GM18870 (cell line): ENCODE data around the gene TBCD.

Experiments
- ATAC-seq: cut with Tn5 transposase; IDR thresholded peaks from one replicate; pipeline ENCODE4 v1.9.1; 2021; ENCODE audit warnings: moderate library complexity; ENCODE audit not compliant: unreplicated experiment

TBCD gene

DNA sequence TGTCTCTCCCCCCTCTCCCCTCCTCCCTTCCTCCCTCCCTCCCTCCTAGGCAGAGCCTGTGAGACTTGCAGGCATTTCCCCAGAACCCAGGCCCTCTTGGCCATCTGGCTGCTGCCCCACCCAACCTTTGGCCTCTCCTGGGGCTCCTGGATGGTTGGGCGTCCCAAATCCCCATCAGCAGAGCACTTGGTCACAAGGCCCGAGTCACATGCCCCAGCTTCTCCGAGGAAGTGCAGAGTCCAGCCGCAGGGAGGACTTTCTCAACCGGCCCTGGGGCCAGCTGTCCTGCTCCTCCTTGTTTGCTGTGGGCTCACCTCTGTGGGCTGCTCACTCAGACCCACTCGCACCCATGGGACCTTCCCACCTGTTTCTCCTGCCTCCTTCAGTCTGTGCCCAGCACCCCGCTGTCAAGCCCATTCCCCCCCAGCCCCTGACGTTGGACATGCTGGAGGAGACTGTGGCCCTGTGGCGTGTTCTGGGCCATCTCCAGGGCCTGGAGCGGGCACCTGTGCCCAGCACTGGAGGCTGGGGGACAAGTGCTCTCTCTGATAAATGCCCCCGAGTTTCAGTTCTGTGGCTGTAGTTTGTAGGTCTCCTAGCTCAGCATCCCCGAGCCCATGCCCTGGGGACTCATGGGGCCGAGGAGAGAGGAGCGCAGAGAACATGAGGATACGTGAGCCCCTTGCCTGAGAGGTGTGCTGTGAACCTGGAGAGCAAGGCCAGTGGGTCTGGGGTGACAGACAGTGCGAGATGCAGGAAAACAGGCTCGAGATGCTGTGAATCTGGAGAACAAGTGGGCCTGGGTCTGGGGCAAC lies 130.2 kb downstream of the TBCD start:
- no peak for ATAC-seq

DNA sequence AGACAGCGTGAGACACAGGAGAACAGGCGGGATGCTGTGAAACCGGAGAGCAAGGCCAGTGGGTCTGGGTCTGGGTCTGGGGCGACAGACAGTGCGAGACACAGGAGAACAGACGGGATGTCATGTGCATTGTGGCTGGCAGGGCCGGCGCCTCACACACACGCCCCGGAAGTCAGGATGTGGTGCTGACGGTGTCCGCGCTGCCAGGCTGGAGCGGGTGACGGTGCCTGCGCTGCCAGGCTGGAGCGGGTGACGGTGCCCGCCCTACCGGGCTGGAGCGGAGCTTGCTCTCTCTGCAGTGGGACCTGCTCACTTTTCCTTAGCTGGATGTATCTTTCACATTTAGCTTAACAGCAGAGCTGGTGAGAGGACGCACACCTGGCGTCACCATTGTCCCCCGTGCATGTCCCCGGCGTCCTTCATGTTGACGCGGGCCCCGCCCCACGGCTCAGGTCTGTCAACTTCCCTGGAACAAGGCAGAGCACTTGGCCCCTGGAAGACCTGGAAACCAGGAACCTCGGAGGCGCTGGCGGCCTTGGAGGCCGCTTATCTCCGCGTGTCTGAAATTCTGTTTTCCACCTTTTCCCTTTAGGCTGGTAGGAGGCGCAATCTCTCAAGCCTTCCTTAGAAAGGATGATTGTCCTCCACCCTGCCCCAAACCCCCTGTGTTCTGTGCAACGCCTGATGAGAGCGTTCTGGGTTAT lies 131.0 kb downstream of the TBCD start:
- ATAC-seq: no peak

DNA sequence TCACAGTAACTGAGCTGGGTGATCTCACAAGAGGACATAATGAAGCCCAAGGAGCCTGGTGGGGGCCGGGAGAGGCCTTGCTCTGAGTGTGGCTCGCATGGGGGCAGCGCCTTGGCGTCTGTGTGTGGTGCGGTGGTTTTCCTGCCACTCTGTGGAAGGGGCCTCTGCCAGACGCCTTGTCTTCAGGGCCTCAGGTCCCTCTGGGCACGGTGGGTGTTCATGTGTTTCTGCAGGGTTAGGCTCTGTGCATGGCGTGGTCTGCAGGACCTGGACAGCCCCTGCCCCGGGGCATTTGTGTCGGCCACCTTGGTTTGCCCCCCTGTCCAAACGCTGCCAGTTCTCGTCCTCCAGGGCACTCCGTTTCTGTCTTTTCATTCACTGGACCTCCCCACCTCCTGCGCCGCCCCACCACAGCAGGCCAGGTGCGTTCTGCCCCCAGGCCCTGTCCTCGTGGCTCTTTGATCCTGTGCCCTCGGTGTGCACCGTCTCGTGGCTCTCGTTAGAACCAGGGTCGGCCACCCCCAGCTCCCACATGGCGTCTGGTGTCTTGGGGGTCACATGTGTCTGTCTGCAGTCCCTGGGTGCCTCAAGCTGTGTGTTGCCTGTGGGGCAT lies 131.7 kb downstream of the TBCD start:
- ATAC-seq: no peak

DNA sequence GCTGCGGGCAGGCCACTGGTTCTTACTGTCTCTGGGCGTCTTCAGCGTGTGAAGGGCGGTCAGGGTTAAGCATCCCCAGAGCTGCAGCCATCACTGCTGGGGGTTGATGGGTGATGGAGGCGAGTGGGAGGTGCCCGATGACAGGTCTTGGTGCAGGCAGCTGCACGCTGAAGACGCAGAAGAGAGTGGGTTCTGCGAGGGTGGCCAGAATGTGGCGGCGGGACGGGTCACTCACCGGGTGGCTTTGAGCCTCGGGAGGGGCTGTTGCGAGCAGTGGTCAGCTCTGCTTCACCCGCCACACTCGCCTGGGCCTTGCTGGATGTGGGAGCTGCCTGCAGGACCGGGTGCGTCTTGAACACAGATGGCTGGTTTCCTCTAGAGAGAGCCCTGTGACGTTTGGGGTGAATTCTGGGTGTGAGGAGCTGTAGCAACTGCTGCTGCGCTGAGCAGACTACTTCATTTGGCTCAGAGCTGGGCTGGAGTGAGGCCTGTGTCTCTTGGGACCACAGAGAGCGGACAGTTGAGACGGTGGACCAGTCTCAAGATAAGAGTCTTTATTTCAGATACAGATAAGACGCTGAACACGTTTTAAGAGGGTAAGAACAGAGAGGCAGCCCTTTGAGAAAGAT lies 132.6 kb downstream of the TBCD start:
- no peak for ATAC-seq

DNA sequence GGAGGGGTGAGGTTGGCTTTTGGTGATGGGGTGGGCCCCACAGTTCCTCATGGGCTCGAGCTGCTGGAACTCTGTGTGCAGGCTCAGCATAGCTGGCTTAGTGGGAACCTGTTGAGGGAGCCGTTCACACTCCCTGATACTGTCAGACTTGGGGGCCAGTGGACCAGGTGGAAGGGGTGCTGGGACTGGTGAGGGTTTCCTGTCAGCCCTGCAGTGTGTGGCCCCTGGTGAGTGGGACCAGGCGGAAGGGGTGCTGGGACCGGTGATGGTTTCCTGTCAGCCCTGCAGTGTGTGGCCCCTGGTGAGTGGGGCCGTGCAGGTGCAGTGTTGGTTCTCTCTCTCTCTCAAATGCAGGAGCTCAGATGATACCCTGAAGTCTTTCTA lies 133.1 kb downstream of the TBCD start:
- no peak for ATAC-seq

DNA sequence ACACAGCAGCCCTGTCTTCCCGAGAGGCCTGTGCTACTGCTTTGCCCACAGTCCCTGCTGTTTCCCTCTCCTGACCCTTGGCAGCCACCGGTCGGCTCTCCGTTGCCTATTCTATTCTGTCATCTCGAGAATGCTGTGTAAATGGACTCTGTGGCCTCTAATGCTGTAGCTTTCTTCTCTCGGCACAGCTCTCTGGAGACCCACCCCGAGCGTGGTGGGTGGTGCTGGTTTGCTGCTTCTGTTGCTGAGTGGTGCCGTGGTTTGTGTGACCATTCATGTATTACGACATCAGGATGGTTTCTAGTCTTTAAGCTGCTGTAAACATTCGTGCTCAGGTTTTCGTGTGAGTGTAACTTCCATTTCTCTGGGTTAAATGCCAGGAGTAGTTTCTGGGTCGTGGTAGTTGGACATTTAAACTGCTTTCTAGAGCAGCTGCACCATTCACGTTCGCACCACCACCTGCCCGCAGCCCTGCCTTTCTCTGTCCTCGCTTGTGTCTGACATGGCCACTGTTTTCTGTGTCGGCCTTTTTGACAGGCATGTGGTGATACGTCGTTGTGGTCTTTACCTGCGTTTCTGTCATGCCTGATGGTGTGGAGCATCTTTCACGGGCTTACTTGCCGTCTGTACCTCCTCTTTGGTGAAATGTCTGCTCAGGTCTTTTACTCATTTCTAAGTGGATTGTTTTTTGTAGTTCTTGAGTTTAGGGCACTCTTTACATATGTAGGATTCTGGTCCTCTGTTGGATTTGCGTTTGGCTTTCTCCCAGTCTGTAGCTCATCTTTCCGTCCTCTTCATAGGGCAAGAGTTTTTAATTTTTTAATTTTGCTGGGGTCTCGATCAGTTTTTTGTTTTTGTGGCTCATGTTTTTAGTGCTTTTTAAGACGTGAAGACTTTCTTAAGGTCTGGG lies 135.6 kb downstream of the TBCD start:
- no peak for ATAC-seq

DNA sequence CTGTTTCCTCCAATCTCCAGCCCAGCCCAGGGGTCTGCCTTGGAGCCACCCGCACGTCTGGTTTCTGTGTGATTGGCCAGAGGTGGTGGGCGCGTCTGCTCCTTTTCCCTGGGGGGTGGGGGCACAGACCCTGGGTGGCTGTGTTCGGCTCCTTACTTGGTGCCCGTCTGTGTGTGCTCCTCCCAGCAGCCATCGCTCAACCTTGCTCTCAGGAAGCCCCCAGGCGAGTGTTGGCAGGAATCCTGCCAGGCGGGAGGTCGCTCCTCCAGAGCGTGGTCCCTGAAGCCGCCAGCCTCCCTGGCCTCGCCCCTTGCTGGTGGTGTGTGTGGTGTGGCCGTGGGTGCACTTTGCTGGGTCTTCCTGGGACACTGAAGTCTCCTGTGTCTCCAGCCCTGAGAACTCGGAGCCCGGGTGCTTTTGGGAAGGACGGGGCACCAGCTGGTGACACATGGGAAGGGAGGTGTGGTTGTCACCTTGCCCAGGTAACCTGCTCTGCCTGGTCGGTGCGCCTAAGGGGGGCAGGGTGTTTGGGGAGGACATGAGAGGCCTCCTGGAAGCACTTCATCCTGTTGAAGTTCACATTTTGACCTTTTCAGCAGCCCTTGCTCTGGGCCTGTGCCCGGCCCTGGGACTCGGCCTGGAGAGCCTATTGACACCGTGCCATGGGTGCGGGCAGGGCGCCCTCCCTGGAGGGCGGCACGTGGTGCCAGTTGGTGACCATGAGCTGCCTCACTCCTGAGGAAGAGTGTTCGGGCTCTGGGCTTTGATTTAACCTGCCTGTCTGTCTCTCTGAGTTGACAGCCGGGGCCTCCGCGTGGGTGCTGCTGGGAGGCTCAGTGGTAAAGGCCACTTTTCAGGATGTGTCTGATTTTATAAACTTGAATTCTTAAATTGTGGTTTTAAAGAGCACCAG lies 137.0 kb downstream of the TBCD start:
- ATAC-seq: no peak

DNA sequence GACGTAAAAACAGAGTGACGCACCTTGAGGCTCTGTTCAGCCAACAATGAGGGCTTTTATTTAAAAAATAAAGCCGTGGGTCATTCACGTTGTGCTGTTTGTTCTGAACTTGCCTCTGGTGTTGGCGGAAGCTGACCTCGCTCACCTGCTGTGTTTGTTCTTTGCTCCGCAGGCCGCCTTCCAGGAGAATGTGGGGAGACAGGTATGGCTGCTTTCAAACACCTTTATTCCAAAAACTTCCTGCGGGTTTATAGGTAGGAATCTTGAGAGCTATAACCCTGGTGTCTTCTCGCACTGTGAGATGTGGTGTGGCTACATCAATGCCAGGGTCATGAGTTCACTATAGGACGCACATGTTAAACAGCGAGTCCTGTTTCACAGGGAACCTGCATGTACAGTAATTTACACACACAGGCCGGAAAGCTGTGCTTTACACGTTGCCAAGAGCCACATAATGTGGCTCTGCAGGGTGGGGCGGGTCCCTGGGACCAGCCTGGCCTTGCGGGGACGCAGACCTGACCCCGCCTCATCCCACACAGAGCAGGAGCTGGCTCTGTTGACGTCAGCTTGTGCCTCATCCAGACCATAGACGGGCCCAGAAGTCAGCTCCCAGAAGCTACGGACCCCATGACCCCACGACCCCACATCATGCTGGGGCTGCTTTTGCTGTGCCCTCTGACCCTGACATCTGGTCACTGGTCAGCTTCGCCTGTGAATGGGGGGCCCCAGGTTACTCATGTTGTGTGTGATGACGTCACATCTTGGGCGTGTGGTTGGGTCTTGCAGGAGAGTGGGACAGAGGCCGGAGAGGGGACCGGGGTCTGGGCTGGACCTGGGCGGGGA lies 137.9 kb downstream of the TBCD start:
- ATAC-seq: no peak

DNA sequence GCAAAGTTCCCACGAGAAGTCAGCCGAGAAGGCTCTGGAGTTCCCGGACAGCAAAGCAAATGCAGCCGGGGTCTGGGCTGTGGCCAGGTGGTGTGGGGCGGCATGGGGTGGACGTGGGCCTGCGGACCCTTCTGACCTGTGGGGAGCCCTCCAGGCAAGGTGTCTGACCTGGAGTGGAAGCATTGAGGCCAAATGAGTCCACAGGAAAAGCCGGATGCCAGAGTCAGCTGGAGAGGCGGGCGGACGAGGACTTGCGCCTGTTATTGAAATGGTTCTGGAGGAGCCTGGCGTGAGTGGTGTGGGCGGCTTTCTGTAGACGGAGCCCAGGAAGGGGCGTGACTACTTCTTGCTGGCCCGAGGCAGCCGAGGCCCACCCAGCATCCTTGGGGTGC lies 138.5 kb downstream of the TBCD start:
- no peak for ATAC-seq

DNA sequence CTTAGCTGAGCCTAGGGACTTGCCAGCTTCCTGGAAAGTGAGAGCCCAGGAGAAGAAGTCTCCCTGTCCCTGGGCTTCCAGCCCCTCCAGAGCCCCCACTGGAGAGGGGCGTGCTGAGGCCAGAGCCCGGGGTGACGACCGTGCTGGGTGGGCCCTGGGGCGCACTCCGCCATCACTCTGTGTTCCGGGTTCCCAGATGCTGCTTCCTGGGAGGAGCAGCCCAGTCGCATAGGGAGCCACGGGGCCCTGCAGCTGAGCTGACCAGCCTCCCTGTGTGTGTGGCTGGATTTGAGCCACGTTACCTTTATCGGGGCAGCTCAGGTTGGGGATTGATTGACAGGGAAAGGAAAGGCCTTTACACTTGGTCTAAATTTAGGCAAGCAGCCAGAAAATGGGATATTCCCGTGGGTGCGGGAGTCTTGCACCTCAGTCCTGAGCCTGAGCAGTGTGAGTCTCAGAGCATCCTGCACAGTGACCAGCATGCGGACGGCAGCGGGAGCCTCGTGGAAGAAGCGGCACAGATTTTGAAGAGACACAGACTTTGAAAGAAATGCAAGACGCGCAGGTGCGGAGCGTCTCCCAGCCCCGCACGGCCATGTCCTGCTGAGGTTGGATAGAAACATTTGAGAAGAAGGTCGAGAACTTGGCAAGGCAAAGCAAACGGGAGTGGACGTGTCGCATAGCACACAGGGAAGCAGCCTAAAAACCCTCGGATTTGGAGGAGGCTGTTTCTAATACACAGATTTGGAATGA lies 139.2 kb downstream of the TBCD start:
- no peak for ATAC-seq

DNA sequence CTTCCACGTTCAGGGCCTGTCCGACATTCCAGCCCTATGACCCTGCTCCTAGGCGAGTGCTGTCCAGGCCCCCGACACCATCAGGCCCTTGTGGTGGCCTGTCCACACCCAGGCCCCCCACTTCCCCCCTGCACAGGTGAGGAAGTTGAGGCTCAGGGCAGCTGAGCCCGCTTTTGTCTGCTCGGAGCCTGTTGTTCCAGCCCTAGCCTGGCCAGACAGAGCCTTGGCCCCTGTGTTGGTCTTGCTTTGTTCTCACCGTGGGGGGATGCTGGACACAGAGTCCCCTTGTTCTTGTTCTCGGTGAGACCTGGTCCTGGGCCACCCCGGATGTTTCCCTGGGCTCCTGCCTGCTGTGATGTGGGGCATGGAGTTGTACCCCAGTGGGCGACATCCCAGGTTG lies 140.0 kb downstream of the TBCD start:
- no peak for ATAC-seq

DNA sequence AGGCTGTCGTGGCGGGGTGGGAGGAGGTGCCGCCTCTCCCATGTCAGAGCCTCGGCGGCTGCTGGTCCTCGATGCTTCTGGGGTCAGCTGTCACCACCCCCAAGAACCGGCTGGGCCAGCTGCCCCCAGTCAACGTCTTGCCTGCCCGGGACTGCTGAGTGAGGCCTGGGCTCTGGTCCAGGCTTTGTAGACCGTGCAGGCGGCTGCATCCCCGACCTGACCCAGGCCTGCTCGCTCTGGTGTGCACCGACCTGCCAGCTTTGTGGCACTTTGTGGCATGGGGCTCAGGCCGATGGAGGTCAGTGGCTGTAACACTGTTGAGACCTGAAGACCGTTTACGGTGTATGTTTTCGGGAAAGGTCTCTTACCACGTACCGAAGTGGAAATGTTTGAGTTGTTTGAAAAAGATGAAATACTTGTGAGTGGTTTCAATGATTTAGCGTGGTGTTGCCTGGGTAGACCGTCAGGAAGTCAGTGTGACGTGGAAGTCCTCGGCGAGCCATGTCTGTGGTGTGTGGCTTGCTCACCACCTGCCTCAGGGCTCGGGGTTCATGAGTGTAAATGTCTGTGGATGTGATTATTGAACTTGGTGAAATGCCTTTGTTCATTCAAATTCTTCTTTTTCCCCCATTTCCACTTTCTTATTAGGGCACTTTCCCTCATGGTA lies 141.2 kb downstream of the TBCD start:
- no peak for ATAC-seq

DNA sequence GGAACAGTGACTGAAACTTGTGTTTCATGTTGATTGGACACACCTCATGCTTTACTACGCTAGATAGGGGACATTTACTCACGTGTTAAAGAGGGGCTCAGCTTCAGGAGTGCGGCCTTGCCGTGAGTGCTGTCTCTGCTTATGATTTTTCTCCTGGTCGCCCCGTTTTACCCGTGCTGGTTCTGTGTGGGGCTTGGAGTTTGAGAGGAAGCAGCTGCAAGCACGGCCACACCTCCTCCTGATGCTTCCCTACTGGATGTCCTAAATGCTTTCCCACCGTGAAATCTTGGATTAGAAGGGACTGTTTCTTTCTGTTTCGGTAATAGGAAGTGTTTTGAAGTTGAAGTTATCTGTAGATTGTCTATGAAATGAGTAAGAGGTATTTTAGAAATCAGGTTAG lies 141.9 kb downstream of the TBCD start:
- ATAC-seq: no peak

DNA sequence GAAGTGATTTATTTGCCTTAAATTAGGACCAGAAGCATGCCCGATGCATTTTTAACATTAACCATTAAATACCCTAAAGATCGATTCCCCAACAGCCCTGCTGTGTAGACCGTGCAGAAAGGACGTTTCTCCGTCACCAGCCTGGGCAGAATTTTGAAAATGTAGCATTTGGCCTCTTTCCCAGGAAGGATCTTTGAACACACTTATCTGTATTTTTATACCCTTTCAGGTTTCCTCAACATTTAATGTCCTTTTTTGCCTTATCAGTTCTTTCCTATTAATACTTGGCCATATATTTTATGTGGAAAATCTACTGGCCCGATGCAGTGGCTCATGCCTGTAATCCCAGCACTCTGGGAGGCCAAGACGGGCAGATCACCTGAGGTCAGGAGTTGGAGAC lies 142.5 kb downstream of the TBCD start:
- ATAC-seq: no peak

DNA sequence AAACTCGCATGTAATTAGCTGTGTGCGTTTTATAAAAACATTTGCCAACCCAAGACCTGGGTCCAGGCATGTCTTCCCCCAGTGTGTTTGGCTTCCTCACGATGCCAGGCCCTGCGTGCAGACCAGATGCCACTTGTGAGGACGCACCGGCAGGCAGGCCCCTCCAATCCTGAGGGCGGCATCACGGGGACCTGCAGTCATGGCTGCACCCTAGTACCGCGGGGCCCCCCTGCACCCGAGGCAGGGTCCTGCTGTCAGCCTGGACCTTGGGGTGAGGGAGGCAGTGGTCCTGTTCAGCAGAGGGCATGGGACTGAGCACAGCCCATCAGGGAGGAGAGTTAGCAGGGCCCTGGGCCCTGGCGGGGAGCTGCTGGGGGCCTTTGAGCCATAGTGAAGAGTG lies 143.2 kb downstream of the TBCD start:
- ATAC-seq: no peak

DNA sequence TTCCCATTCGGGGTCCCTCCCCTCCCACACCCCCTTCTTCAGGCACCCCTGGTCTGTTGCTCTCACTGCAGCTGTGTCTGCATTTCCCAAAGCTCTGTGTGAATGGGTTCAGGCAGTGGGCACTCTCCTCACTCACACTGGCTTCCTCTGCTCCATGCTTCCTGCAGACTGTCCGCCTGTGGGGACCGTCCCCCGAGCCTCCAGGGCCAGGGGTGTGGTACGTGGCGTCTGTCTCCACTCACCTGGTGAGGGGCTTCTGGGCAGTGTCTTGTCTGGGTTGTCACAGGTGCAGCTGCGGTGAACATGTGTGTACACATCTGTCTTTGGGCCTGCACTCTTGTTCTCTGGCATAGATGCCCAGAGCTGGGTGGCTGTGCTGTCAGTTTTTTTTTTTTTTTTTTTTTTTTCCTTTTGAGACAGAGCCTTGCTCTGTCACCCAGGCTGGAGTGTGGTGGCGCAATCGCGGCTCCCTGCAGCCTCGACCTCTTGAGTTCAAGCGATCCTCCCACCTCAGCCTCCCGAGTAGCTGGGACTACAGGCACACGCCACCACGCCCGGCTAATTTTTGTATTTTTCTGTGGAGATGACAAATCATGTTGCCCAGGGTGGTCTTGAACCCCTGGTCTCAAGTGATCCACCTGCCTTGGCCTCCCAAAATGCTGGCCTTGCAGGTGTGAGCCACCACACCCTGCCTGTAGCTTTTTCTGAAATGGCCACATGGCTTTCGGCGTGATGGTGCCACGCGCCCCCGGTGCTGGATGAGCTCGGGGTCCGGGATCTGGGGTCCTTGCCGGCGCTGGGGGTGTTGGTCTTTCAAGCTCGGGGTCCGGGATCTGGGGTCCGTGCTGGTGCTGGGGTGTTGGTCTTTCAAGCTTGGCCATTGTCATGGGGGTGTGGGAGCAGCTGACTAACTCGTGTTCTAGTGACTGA lies 144.5 kb downstream of the TBCD start:
- no peak for ATAC-seq
